HCT116 (cell line): ENCODE data around the gene XPNPEP1. TPM values are rescaled to one million over a fixed set of nuclear protein-coding genes. Genes with fewer than 3 reads are reported as not detected.

ENCODE experiments used
- ATAC-seq: fragments of 200-7000 bp; cut with Tn5 transposase; 2 replicates; pipeline ENCODE4 v1.9.1; 2020; ENCODE audit warnings: mild to moderate bottlenecking, moderate library complexity
- BruUV-seq: library from RNA; stranded (reverse); fragments of 400-500 nt; replicated peaks from 2 replicates; lab custom pipeline; 2021; lab: Mats Ljungman, UMichigan
- CTCF ChIA-PET: fragments of 300-600 bp; sonication (Branson Sonifier 250); formaldehyde crosslinking; loops from one replicate; lab custom pipeline; 2021; ENCODE audit warnings: antibody characterized with exemption; lab: Charles Lee
- POLR2A ChIA-PET: fragments of 300-600, 350-600 bp; sonication (Branson Sonifier 250); formaldehyde crosslinking; loops from one replicate; lab custom pipeline; 2021; ENCODE audit warnings: antibody characterized with exemption; lab: Charles Lee
- RAD21 ChIA-PET, 2 experiments: fragments of 300-600 bp; sonication (Branson Sonifier 250); formaldehyde crosslinking; loops; one replicate each; lab custom pipeline; 2023; ENCODE audit warnings: low total read pairs in 2 of 2; ENCODE audit not compliant: uncharacterized antibody in 2 of 2, unreplicated experiment in 2 of 2, low non-redundant PET in 1 of 2; lab: Charles Lee
- DNase-seq: peaks from one replicate; pipeline ENCODE4 v3.0.0-alpha.2; 2010; ENCODE audit warnings: low read depth, low spot score
- H2AFZ ChIP-seq: fragments of 200-600 bp; shearing (Covaris generic), sonication (generic); 2 replicates; pipeline ENCODE4 v1.6.1; 2017; ENCODE audit warnings: low read depth, mixed run types, mixed read lengths, antibody characterized with exemption, low read length; ENCODE audit not compliant: poor library complexity, severe bottlenecking
- H3K27ac ChIP-seq: 2 replicates; pipeline ENCODE4 v1.5.1; 2012; ENCODE audit warnings: low read depth, low read length
- H3K27me3 ChIP-seq: fragments of 200-600 bp; sonication (generic); 2 replicates; pipeline ENCODE4 v1.6.1; 2016; ENCODE audit warnings: mixed run types, low read length, mixed read lengths; ENCODE audit not compliant: insufficient read depth
- H3K36me3 ChIP-seq, 2 experiments: fragments of 200-500 bp in 1 of 2; fragments of 200-600 bp in 1 of 2; sonication (Bioruptor generic) in 1 of 2; sonication (generic) in 1 of 2; 2 replicates each; pipeline versions ENCODE4 v1.5.1 to v1.6.1; 2014 to 2016; ENCODE audit warnings: low read length in 2 of 2, inconsistent platforms in 1 of 2, mixed read lengths in 1 of 2, mixed run types in 1 of 2; ENCODE audit not compliant: insufficient read depth in 2 of 2, control insufficient read depth in 1 of 2
- H3K4me1 ChIP-seq, 2 experiments: fragments of 200-600 bp in 1 of 2; sonication (generic) in 1 of 2; 2 replicates each; pipeline versions ENCODE4 v1.5.1 to v1.6.1; 2012 to 2017; ENCODE audit warnings: low read length in 2 of 2, inconsistent platforms in 1 of 2, mild to moderate bottlenecking in 1 of 2, mixed read lengths in 1 of 2, mixed run types in 1 of 2, moderate library complexity in 1 of 2; ENCODE audit not compliant: insufficient read depth in 2 of 2, control insufficient read depth in 1 of 2
- H3K4me2 ChIP-seq: fragments of 200-600 bp; sonication (generic); 2 replicates; pipeline ENCODE4 v1.6.1; 2017; ENCODE audit warnings: mixed run types, low read length, mixed read lengths
- H3K4me3 ChIP-seq, 2 experiments: fragments of 200-600 bp in 1 of 2; sonication (generic) in 1 of 2; replicated peaks in 1 of 2; 2 replicates each; pipeline ENCODE4 v1.5.1; 2011 to 2016; ENCODE audit warnings: low read length in 2 of 2, control low read depth in 1 of 2, low read depth in 1 of 2, mild to moderate bottlenecking in 1 of 2, mixed read lengths in 1 of 2, mixed run types in 1 of 2
- H3K79me2 ChIP-seq: fragments of 200-600 bp; sonication (generic); 2 replicates; pipeline ENCODE4 v1.6.1; 2017; ENCODE audit warnings: mild to moderate bottlenecking, mixed run types, low read length, moderate library complexity, mixed read lengths; ENCODE audit not compliant: insufficient read depth
- H3K9ac ChIP-seq: fragments of 200-600 bp; sonication (generic); 2 replicates; pipeline ENCODE4 v1.6.1; 2016; ENCODE audit warnings: low read length, mixed read lengths
- H3K9me2 ChIP-seq: fragments of 200-600 bp; sonication (generic), shearing (Covaris generic); 2 replicates; pipeline ENCODE4 v1.6.1; 2017; ENCODE audit warnings: mixed run types, mild to moderate bottlenecking, moderate library complexity; ENCODE audit not compliant: insufficient read depth
- H3K9me3 ChIP-seq, 2 experiments: fragments of 200-500 bp in 1 of 2; fragments of 200-600 bp in 1 of 2; sonication (Bioruptor generic) in 1 of 2; sonication (generic) in 1 of 2; 2 replicates each; pipeline ENCODE4 v1.6.1; 2014 to 2017; ENCODE audit warnings: low read length in 2 of 2, mixed read lengths in 2 of 2, inconsistent platforms in 1 of 2, low read depth in 1 of 2, mild to moderate bottlenecking in 1 of 2, mixed run types in 1 of 2, moderate library complexity in 1 of 2; ENCODE audit not compliant: control insufficient read depth in 1 of 2, insufficient read depth in 1 of 2
- H4K20me1 ChIP-seq: fragments of 200-600 bp; sonication (generic), shearing (Covaris generic); 2 replicates; pipeline ENCODE4 v1.6.1; 2017; ENCODE audit warnings: mixed run types, mild to moderate bottlenecking, moderate library complexity; ENCODE audit not compliant: insufficient read depth
- CBX3 ChIP-seq: IDR thresholded peaks from 2 replicates; pipeline ENCODE4 v1.6.1; 2012; ENCODE audit warnings: low read depth
- CTCF ChIP-seq, 3 experiments: fragments of 200-600 bp in 1 of 3; sonication (generic) in 1 of 3; IDR thresholded peaks in 2 of 3; conservative IDR thresholded peaks in 1 of 3; 2 replicates each; pipeline ENCODE4 v1.5.1; 2012 to 2017; ENCODE audit warnings: low read depth in 2 of 3, low read length in 2 of 3, antibody characterized with exemption in 1 of 3, borderline replicate concordance in 1 of 3, control low read depth in 1 of 3, mild to moderate bottlenecking in 1 of 3, mixed read lengths in 1 of 3, mixed run types in 1 of 3, moderate library complexity in 1 of 3; ENCODE audit not compliant: insufficient read depth in 1 of 3
- ELF1 ChIP-seq: IDR thresholded peaks from 2 replicates; pipeline ENCODE4 v1.6.1; 2012; ENCODE audit warnings: low read depth, borderline replicate concordance
- EZH2 ChIP-seq: fragments of 200-600 bp; sonication (generic); IDR thresholded peaks from 2 replicates; pipeline ENCODE4 v1.6.1; 2017; ENCODE audit warnings: antibody characterized with exemption, mixed run types
- FOSL1 ChIP-seq: IDR thresholded peaks from 2 replicates; pipeline ENCODE4 v1.6.1; 2012; ENCODE audit warnings: low read depth
- JUND ChIP-seq: IDR thresholded peaks from 2 replicates; pipeline ENCODE4 v1.6.1; 2012
- POLR2A ChIP-seq: IDR thresholded peaks from 2 replicates; pipeline ENCODE4 v1.7.0; 2011; ENCODE audit warnings: borderline replicate concordance; ENCODE audit not compliant: insufficient read depth, insufficient read length; ENCODE audit errors: extremely low read depth
- SIN3A ChIP-seq: IDR thresholded peaks from 2 replicates; pipeline ENCODE4 v1.6.1; 2012; ENCODE audit warnings: low read depth
- YY1 ChIP-seq: IDR thresholded peaks from 2 replicates; pipeline ENCODE4 v1.6.1; 2011; ENCODE audit warnings: low read length, low read depth, moderate library complexity, mild to moderate bottlenecking; ENCODE audit not compliant: insufficient replicate concordance; ENCODE audit errors: extremely low read depth
- intact Hi-C: fragments of 100-400 bp; cut with micrococcal nuclease; formaldehyde crosslinking; loops from 2 replicates; pipeline ENCODE4 v1.10.0; 2022
- total RNA-seq: library from RNA; stranded (reverse); gene quantifications from one replicate; pipeline ENCODE4 v1.2.1, GENCODE V29; 2021; ENCODE audit not compliant: unreplicated experiment
- TF ChIP-seq, protein P1 (sequence below): IDR thresholded peaks from 2 replicates; pipeline ENCODE4 v1.6.1; 2012
- TF ChIP-seq, protein P2 (sequence below): IDR thresholded peaks from 2 replicates; pipeline ENCODE4 v1.6.1; 2012

The XPNPEP1 gene
- total RNA-seq, 1 experiment from 2014 or later: 87.3 TPM

DNA sequence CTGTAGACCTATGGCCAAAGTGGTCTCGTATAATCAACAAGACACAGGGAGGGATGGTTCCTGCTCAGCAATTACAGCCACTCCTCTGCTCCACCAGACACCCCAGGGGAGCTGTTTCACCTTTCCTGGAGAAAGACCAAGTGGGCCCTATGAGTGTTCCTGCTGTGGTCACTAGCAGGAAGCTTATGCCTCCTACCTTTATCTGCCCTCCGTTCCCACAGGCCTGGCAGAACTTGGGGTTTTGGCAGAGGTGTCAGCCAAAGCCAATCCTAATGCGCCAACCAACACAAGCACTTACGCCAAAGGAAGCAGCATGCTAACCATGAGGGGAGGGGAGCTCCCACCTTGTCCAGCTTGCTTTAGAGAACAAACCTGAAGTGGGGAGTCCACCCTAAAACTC lies 31.2 kb downstream of the XPNPEP1 start:
- no peak overlapping the region for H3K4me2 ChIP-seq
- TF ChIP-seq CTCF (IDR thresholded peaks at IDR 0.05 in 2 of 3, conservative IDR thresholded peaks at IDR 0.05 in 1 of 3; ENCODE audit: borderline replicate concordance in 1 of 3, insufficient read depth in 1 of 3, low read depth in 2 of 3, low read length in 2 of 3): no peak
- no peak for TF ChIP-seq ELF1
- TF ChIP-seq, protein P1, sequence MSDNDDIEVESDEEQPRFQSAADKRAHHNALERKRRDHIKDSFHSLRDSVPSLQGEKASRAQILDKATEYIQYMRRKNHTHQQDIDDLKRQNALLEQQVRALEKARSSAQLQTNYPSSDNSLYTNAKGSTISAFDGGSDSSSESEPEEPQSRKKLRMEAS: no peak
- no peak for TF ChIP-seq FOSL1
- no peak for TF ChIP-seq YY1
- no peak for TF ChIP-seq JUND
- no peak for TF ChIP-seq POLR2A
- TF ChIP-seq CBX3: no peak
- TF ChIP-seq EZH2: no peak
- no peak for TF ChIP-seq SIN3A
- TF ChIP-seq, protein P2, sequence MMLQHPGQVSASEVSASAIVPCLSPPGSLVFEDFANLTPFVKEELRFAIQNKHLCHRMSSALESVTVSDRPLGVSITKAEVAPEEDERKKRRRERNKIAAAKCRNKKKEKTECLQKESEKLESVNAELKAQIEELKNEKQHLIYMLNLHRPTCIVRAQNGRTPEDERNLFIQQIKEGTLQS: no peak
- no TSS peak for BruUV-seq
- H3K79me2 ChIP-seq: peaks cover 16% of the 10 kb centered on the region; the same call in 1 of the 2 replicates
- H3K4me3 ChIP-seq: no peak overlapping the region
- ChIA-PET RAD21 (no interaction called here), CTCF (interaction anchor here (3.3 kb wide), 1 partner anchor 8 kb away, joined by 15 read pairs; no protein-coding TSS in a partner anchor), POLR2A (no interaction called here)
- H4K20me1 ChIP-seq: no peaks in the 10 kb centered on the region
- intact Hi-C loops: no loop called here
- H3K9me2 ChIP-seq: no peaks in the 10 kb centered on the region
- peaks cover 15 to 16% of the 10 kb centered on the region in 2 experiments; a peak in 3 of 4 replicates for H3K36me3 ChIP-seq
- H3K27ac ChIP-seq: no peak overlapping the region
- H3K4me1 ChIP-seq: no peaks in the 10 kb centered on the region; a peak in 1 of 4 replicates
- H3K9ac ChIP-seq: no peak overlapping the region
- H3K9me3 ChIP-seq: no peaks in the 10 kb centered on the region
- ATAC-seq: no peak
- H3K27me3 ChIP-seq: no peaks in the 10 kb centered on the region
- H2AFZ ChIP-seq: no peak overlapping the region
- no peak for DNase-seq
